ENCODE measurements around the gene HOXC11. TPM values are rescaled to one million over a fixed set of nuclear protein-coding genes. Genes with fewer than 3 reads are reported as not detected.

Gene HOXC11
- total and polyA plus RNA-seq, 10 of the 15 experiments (the other 5 are each of a cell fraction or from before 2014, with no cell fraction given), result not detected

- intact Hi-C loops (cut with micrococcal nuclease; ENCODE audit: unreplicated experiment) (no loop called here), in situ Hi-C loops (cut with MboI) (no loop called here)
- Histone ChIP-seq H3K9ac (ENCODE audit: control insufficient read depth, insufficient read depth, low read length) (no peak overlapping the region), H2AFZ (ENCODE audit: control insufficient read depth, low read depth, low read length) (no peak overlapping the region), H4K20me1 (ENCODE audit: control insufficient read depth, insufficient read depth) (peaks cover 3% of the 10 kb centered on the region; the same call in 1 of the 2 replicates), H3K4me1 (ENCODE audit: control insufficient read depth, insufficient read depth, low read length) (peaks cover 14% of the 10 kb centered on the region), H3K27ac (ENCODE audit: control insufficient read depth, insufficient read depth) (no peak overlapping the region), H3K27me3 (replicated peaks in 1 of 2; ENCODE audit: control insufficient read depth in 2 of 2, insufficient read depth in 2 of 2, low read length in 1 of 2) (peaks cover 28 to 53% of the 10 kb centered on the region in 2 experiments), H3K9me3 (replicated peaks; ENCODE audit: control insufficient read depth, insufficient read depth, low read length) (no peaks in the 10 kb centered on the region), H3K79me2 (ENCODE audit: control insufficient read depth, insufficient read depth, low read length) (no peaks in the 10 kb centered on the region), H3K4me2 (ENCODE audit: control insufficient read depth, insufficient read depth) (no peak overlapping the region), H3K36me3 (ENCODE audit: control insufficient read depth in 2 of 2, insufficient read depth in 2 of 2, low read length in 1 of 2) (no peaks in the 10 kb centered on the region), H3K4me3 (no peak overlapping the region)
- ChIA-PET CTCF (interaction anchor here (1.5 to 1.6 kb wide), 2 partner anchors 12 to 215 kb away, joined by 3 to 4 read pairs; no protein-coding TSS in a partner anchor), SMC1A (ENCODE audit: uncharacterized antibody, unreplicated experiment) (interaction anchor here (1.0 to 1.2 kb wide), 3 partner anchors 10 to 229 kb away, joined by 3 to 4 read pairs (median 3); no protein-coding TSS in a partner anchor), RAD21 (ENCODE audit: unreplicated experiment) (interaction anchor here (1.1 kb wide), 1 partner anchor 213 kb away, joined by 3 read pairs; no protein-coding TSS in a partner anchor), POLR2A (no interaction called here)
- ATAC-seq, result no peak
- TF ChIP-seq REST (IDR thresholded peaks at IDR 0.05; ENCODE audit: low read depth, low read length) (no peak), RAD21 (IDR thresholded peaks at IDR 0.05; ENCODE audit: insufficient read depth, low read depth, low read length) (no peak), E2F8 (IDR thresholded peaks at IDR 0.05; ENCODE audit: low read depth, partially characterized antibody) (no peak), BHLHE40 (IDR thresholded peaks at IDR 0.05; ENCODE audit: borderline replicate concordance in 1 of 2, low read depth in 2 of 2, low read length in 1 of 2) (no peak), IKZF1 (conservative IDR thresholded peaks at IDR 0.05) (no peak), ZNF207 (IDR thresholded peaks at IDR 0.05; ENCODE audit: borderline replicate concordance) (no peak), USF2 (IDR thresholded peaks at IDR 0.05; ENCODE audit: borderline replicate concordance, low read depth, low read length) (no peak), YY1 (IDR thresholded peaks at IDR 0.05; ENCODE audit: low read depth, low read length) (no peak), SREBF1 (IDR thresholded peaks at IDR 0.05; ENCODE audit: low read length) (no peak), NFYA (IDR thresholded peaks at IDR 0.05; ENCODE audit: borderline replicate concordance, low read depth, low read length) (no peak), MXI1 (IDR thresholded peaks at IDR 0.05; ENCODE audit: low read depth, low read length) (no peak), IRF4 (IDR thresholded peaks at IDR 0.05; ENCODE audit: low read depth, low read length) (no peak)
- no TSS peak for BruUV-seq (replicated peaks)
- FAIRE-seq, result no peak
- no peak for DNase-seq (ENCODE audit: low read depth, low spot score)
- 45% methylated on average over 18 of the region's 18 CpGs for WGBS (ENCODE audit: insufficient coverage, insufficient replicate concordance, low lambda C conversion rate, missing lambda C conversion rate)
These were observed 20.5 kb downstream of the HOXC11 start for GRCh38 chr12:53993162-53994008.

Measured in GM12878 (cell line).